ENCODE data around the gene TSHR. TPM values are rescaled to one million over a fixed set of nuclear protein-coding genes. Genes with fewer than 3 reads are reported as not detected.
"Not testable (repeated sequence)": the region's sequence is repeated elsewhere in the genome, so short reads cannot be mapped to it uniquely, and the experiment has no call there.

The TSHR gene
- total RNA-seq, 1 donor from 2014 or later = not detected

GRCh38 chr14:80992580-80992979 lies 37.2 kb downstream of the TSHR start:
- DNase-seq (ENCODE audit: low read depth) = no peak

DNA sequence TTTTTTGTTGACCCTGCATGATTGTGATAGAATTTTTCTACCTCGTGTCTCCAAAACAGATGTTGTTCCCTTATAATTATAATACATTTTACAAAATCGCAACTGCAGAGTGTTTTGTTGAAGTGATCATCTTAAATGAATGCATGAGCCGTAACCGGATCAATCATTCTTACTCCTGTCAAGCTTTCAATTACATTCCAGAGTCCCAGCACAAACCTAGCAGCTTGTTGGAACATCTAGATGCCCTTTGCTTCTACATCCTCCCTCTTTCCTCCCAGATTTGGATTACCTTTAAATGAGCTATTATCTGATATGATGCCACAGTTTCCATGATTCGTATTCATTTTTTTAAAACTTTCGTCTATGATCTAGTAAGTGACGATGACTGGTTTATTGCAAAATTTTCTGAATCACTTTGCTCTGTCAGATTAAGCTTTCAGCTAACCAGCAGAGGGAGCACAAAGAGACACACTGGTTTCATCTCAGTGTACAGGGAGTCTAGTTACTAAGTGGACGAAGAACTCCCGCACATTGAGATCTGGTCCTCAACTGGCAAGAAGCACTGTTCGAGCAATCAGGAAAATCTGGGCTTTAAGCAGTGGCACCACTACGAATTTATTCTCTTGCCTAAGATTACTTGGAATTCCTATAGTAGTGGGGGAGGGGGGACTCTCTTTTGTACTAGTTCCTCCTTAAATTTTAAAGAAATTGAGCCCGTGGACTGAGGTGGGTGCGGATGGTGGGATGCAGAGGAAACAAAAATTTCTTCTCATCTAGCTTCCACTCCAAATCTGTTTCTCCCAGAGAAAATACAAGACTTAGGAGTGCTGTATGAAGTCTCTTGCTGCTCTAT lies 40.9 kb downstream of the TSHR start:
- DNase-seq (ENCODE audit: low read depth) = peak; percentile 79

DNA sequence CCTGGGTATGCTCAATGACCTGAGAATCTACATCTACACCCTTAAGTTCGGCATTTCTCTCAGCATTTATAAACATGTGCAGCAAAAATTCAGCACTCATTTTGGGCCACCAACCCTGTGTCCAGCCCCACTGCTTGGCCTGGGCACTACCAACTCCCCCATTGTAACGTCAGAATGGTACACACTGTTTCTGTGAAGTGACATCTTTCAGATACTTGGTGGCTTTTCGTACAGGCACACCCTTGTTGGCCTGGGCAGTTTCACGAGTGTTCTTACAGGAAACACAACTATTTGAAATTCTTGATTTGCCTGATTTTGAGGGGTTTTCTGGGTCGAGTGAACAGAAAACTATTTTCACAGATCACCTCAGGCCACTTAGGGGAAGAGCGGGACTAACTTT lies 46.0 kb downstream of the TSHR start:
- no peak for DNase-seq (ENCODE audit: low read depth)

- no peak for DNase-seq (ENCODE audit: low read depth)
Measured at GRCh38 chr14:81004575-81004974, 49.2 kb downstream of the TSHR start.

- no peak for DNase-seq (ENCODE audit: low read depth)
Measured at GRCh38 chr14:81005540-81006228, 50.3 kb downstream of the TSHR start.

GRCh38 chr14:81006266-81006665 lies 50.8 kb downstream of the TSHR start:
- DNase-seq (ENCODE audit: low read depth) = no peak

DNA sequence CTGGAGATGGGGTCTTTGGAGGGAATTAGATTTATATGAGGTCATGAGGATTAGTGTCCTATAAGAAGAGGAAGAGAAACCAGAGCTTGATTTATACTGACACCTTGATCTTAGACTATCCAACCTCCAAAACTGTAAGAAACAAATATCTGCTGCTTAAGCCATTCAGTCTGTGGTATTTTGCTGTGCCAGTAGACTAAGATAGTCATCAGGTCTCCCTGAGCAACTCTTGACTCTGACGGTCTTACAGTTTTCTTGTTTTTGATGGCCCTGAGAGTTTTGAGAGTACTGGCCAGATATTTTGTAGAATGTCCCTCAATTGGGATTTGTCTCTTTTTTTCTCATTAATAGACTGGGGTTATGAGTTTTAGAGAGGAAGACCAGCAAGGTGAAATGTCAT lies 51.7 kb downstream of the TSHR start:
- no peak for DNase-seq (ENCODE audit: low read depth)

- DNase-seq (ENCODE audit: low read depth) = no peak
Measured at GRCh38 chr14:81009346-81009745, 53.9 kb downstream of the TSHR start.

GRCh38 chr14:81018251-81018650 lies 62.8 kb downstream of the TSHR start:
- DNase-seq (ENCODE audit: low read depth) = no peak

DNA sequence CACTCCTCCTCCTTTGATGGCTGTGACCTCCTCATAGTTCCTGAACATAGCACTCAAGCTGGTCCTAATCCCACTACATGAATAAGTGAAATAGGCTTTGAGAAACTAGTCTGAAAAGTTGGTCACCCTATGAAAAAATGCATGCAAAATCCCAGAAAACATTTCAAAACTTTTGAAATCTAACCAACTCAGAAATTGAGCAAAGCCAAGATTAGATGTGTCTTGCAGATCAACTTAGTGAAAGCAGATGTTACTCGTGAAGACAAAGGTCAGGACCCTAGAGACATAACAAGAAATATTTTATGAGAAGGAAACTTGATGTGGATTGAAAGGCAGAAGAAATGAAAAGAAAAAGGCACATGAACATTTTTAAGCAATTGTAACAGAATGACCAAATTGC lies 63.3 kb downstream of the TSHR start:
- no peak for DNase-seq (ENCODE audit: low read depth)

DNA sequence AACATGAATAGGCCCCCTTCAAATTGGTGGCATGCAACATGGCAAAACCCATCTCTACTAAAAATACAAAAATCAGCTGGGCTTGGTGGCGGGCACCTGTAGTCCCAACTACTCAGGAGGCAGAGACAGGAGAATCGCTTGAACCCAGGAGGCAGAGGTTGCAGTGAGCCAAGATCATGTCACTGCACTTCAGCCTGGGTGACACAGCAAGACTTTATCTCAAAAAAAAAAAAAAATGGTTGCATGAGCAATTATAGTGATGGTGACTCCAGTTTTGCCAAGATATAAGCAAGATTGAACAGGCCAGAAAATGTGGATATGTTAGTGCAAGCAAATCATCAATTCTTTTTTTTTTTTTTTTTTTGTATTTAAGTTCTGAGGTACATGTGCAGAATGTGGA lies 63.7 kb downstream of the TSHR start:
- not testable (repeated sequence) for DNase-seq (ENCODE audit: low read depth)

DNA sequence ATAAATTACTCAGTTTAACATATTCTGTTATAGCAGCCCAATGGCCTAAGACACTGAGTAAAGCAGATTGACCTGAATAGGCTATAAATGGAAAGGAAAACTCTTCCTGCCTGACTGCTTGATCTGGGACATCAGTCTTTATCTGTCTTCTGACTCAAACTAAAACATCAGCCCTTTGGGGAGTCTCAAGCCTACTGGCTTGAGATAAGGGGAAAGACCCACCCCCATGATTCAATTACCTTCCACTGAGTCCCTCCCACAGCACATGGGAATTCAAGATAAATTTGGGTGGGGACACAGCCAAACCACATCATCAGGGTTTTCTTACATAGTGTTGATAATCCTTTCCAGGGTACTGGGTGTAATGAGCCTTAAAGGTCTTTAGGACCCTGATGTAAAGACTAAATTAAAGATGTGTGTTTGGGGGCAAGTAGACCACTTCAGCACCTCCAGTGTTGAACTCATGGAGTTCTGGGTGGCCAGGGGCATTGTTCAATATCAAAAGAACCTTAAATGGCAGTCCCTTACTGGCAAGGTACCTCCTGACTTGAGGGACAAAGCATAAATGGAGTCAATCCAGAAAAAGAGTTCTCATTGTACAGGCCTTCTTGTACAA lies 67.8 kb downstream of the TSHR start:
- DNase-seq (ENCODE audit: low read depth) = no peak

- DNase-seq (ENCODE audit: low read depth) = no peak
Measured at GRCh38 chr14:81028461-81028860, 73.0 kb downstream of the TSHR start.

GRCh38 chr14:81031488-81031887 lies 76.1 kb downstream of the TSHR start:
- no peak for DNase-seq (ENCODE audit: low read depth)

GRCh38 chr14:81033698-81034240 lies 78.3 kb downstream of the TSHR start:
- DNase-seq (ENCODE audit: low read depth) = no peak

DNA sequence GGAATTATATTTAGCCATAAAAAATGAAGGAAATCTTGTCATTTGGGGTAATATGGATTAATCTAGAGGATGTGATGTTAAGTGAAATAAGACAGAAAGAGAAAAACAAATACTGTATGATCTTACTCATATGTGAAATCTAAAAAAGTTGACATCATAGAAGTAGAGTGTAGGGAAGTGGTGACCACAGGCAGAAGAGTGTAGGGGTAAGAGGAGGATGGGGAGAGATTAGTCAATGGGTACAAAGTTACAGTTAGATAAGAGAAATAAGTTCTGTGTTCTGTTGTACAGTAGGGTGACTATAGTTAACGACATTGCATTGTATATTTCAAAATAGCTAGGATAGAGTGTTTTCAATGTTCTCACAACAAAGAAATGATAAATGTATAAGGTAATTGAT lies 87.0 kb downstream of the TSHR start:
- no peak for DNase-seq (ENCODE audit: low read depth)

- no peak for DNase-seq (ENCODE audit: low read depth)
Measured at GRCh38 chr14:81051547-81051946, 96.1 kb downstream of the TSHR start.

- DNase-seq (ENCODE audit: low read depth) = not testable (repeated sequence)
Measured at GRCh38 chr14:81054057-81054456, 98.6 kb downstream of the TSHR start.

GRCh38 chr14:81055971-81056370 lies 100.5 kb downstream of the TSHR start:
- DNase-seq (ENCODE audit: low read depth) = no peak

DNA sequence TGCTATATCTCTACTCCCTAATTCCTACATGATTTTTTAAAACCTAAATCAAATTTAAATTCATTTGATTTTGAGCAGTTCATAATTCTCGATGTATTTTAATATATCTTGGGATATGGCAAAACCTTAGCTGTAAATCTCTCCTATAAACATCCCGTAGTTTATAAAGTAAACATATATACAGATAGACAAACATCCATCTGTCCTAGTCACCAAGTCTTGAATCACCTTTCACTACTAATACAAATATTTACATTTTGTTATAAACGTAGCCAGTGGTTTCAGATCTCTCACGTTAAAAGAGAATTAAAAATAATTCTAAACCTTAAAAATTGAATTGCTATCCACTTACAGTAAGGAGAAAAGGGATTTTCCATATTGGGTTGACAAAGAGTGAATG lies 107.0 kb downstream of the TSHR start:
- DNase-seq (ENCODE audit: low read depth) = no peak

GRCh38 chr14:81062816-81063215 lies 107.4 kb downstream of the TSHR start:
- peak; percentile 14 for DNase-seq (ENCODE audit: low read depth)

DNA sequence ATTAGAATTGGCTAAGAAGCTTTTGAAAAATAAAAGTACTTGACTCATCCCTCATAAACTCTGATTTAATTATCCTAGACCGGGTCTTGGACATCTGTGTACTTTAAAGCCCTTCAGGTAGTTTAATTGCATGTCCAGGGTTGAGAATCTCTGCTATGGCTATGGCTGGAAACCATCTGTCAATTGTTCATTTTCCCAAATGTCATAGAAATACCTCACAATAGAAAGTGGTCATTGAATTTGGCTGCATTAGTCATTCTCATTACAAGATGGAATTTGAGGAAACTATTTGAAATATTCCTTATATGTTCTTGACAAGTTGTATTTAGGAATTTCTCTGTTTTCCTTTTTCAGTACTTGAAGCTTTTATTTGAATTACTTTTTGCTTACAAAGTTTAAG lies 111.3 kb downstream of the TSHR start:
- no peak for DNase-seq (ENCODE audit: low read depth)

Measured in myocyte (in vitro differentiated cells).